Inflammatory macrophage treated with lipopolysaccharide for 1 hour (primary cell): ENCODE results near the gene DPYSL3.
"Not testable (repeated sequence)": the region's sequence is repeated elsewhere in the genome, so short reads cannot be mapped to it uniquely, and the experiment has no call there.

ENCODE experiments used
- DNase-seq, 2 donors: peaks; one replicate each; pipeline ENCODE4 v3.0.0-alpha.2; 2020 to 2022

The DPYSL3 gene

GRCh38 chr5:147509710-147510651 is at the start of gene DPYSL3:
TSS of gene DPYSL3 (minus strand) at chr5:147510068. CDS start at chr5:147509858, 210 bp downstream.
- DNase-seq = peak; percentile 5

- DNase-seq = peak; percentile 6 to 50
Measured at GRCh38 chr5:147558826-147559225, 49.0 kb upstream of the DPYSL3 start.

- no peak for DNase-seq
Measured at GRCh38 chr5:147557876-147558745, 48.2 kb upstream of the DPYSL3 start.

- no peak for DNase-seq
Measured at GRCh38 chr5:147555176-147555575, 45.3 kb upstream of the DPYSL3 start.

- DNase-seq = no peak
Measured at GRCh38 chr5:147554261-147554817, 44.5 kb upstream of the DPYSL3 start.

GRCh38 chr5:147553817-147554216 is 43.9 kb upstream of the DPYSL3 start:
- DNase-seq = not testable (repeated sequence)

GRCh38 chr5:147552897-147553296 is 43.0 kb upstream of the DPYSL3 start:
- no peak for DNase-seq

- DNase-seq = no peak
Measured at GRCh38 chr5:147551677-147552076, 41.8 kb upstream of the DPYSL3 start.

- DNase-seq = no peak
Measured at GRCh38 chr5:147547730-147548129, 37.9 kb upstream of the DPYSL3 start.

GRCh38 chr5:147544556-147544955 is 34.7 kb upstream of the DPYSL3 start:
- no peak for DNase-seq

- DNase-seq = no peak
Measured at GRCh38 chr5:147539053-147539452, 29.2 kb upstream of the DPYSL3 start.

GRCh38 chr5:147538236-147538635 is 28.4 kb upstream of the DPYSL3 start:
- no peak for DNase-seq

- DNase-seq = no peak
Measured at GRCh38 chr5:147534172-147534951, 24.5 kb upstream of the DPYSL3 start.

GRCh38 chr5:147532156-147532555 is 22.3 kb upstream of the DPYSL3 start:
- no peak for DNase-seq

GRCh38 chr5:147530530-147531389 is 20.9 kb upstream of the DPYSL3 start:
- no peak for DNase-seq

- no peak for DNase-seq
Measured at GRCh38 chr5:147523069-147523468, 13.2 kb upstream of the DPYSL3 start.

- DNase-seq = no peak
Measured at GRCh38 chr5:147522435-147522834, 12.6 kb upstream of the DPYSL3 start.

- DNase-seq = no peak
Measured at GRCh38 chr5:147520450-147520849, 10.6 kb upstream of the DPYSL3 start.

GRCh38 chr5:147519380-147519779 is 9.5 kb upstream of the DPYSL3 start:
- no peak for DNase-seq

GRCh38 chr5:147517383-147517782 is 7.5 kb upstream of the DPYSL3 start:
- no peak for DNase-seq

GRCh38 chr5:147515269-147515668 is 5.4 kb upstream of the DPYSL3 start:
- no peak for DNase-seq
